Activated CD4-positive, alpha-beta T cell treated with anti-CD3 and anti-CD28 coated beads, Interleukin-2, amount 10 ng/mL, durations not matched to agents 24 days and 14 days (primary cell): Measurements from ENCODE around the gene SAP25. TPM values are rescaled to one million over a fixed set of nuclear protein-coding genes. Genes with fewer than 3 reads are reported as not detected.
A peak's percentile ranks its signal among the peaks of the same experiment; 100 is the strongest.
"Not testable (repeated sequence)": the region's sequence is repeated elsewhere in the genome, so short reads cannot be mapped to it uniquely, and the experiment has no call there.

Experiments
- DNase-seq: peaks from one replicate; pipeline ENCODE4 v3.0.0; 2022
- H3K27ac Mint-ChIP-seq: one replicate; pipeline ENCODE4 v1.8.0; 2022; ENCODE audit warnings: mild to moderate bottlenecking, mixed read lengths
- H3K27me3 Mint-ChIP-seq: one replicate; pipeline ENCODE4 v1.8.0; 2022; ENCODE audit warnings: mixed read lengths
- H3K36me3 Mint-ChIP-seq: one replicate; pipeline ENCODE4 v1.8.0; 2022; ENCODE audit warnings: low read depth, mild to moderate bottlenecking, mixed read lengths
- H3K4me1 Mint-ChIP-seq: one replicate; pipeline ENCODE4 v1.8.0; 2021; ENCODE audit warnings: mixed read lengths
- H3K4me3 Mint-ChIP-seq: one replicate; pipeline ENCODE4 v1.8.0; 2022; ENCODE audit warnings: mild to moderate bottlenecking, moderate library complexity, mixed read lengths
- H3K9me3 Mint-ChIP-seq: one replicate; pipeline ENCODE4 v1.8.0; 2021; ENCODE audit warnings: mixed read lengths
- intact Hi-C: fragments of 100-400 bp; cut with micrococcal nuclease; formaldehyde crosslinking; loops from one replicate; pipeline ENCODE4 v1.15.1; 2023
- total RNA-seq: library from RNA; stranded (reverse); gene quantifications from 2 replicates; pipeline ENCODE4 v1.2.3, GENCODE V29; 2022

SAP25 gene
- total RNA-seq, 1 donor from 2014 or later = 11.3 TPM

DNA sequence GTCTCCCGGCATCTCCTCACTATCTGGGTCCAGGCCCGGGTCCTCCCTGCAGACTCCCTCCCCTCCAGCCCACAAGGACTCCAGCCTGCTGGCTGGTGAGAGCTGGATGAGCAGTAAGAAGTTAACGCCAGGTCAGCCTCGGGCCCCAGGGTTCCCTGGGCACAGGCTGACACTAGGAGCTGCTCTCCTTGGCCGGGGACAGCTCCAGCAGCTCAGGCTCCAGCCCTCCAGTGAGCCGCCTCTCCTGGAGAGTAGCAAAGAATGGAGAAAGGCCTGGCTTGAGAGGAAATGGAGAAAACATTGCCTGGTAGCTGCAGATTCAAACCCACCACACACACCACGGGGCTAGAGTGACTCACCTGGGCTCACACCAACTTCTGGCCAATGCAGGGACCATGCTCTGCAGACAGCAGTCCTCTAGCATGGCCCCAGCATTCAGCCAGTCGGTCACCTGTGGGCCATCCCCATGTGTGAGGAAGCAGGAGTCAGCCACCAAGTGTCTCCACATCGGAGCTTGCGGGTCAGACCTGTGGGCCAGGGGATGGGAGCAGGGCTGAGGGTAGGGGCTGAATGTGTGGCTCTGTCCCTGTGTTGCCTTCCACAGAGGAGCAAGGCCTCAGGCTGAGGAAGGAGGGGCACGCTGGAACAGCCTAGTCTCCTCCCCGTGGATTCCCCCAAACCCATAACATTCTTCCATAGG lies 6.5 kb downstream of the SAP25 start:
- H3K9me3 Mint-ChIP-seq = no peaks in the 10 kb centered on the region
- no peak for DNase-seq
- peaks cover 3% of the 10 kb centered on the region for H3K27me3 Mint-ChIP-seq
- H3K4me1 Mint-ChIP-seq = peaks cover 24% of the 10 kb centered on the region
- peak overlapping the region; percentile 12 for H3K27ac Mint-ChIP-seq
- peaks cover 22% of the 10 kb centered on the region for H3K36me3 Mint-ChIP-seq
- intact Hi-C loops = no loop called here
- H3K4me3 Mint-ChIP-seq = no peak overlapping the region

DNA sequence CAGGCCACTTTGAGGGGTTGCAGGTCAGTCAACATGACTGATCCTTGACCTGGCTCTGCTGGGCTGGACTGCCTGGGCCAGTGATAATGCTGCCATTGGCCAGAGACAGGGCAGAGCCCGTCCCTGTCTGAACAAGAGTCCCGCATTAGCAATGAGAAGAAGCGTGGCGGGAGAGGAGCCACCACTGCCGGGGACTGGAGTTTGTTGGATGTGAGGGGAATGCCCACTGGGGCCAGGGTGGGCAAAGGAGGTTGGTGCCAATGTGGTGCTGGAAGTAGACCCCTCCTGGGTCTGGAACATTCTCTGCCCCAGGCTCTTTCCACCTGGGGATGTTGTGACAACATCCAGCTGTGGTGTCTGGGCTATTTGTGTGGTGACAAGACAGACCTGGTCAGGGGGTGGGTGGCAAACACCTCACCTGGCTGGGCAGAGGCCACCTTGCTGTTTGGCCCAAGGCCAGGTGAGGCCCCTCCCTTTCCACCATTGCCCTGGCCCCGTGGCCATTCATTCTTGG lies 7.6 kb downstream of the SAP25 start:
- Mint-ChIP-seq H3K27me3 (peaks cover 3% of the 10 kb centered on the region), H3K4me1 (peaks cover 22% of the 10 kb centered on the region), H3K36me3 (peaks cover 22% of the 10 kb centered on the region), H3K9me3 (no peaks in the 10 kb centered on the region), H3K4me3 (no peak overlapping the region), H3K27ac (no peak overlapping the region)
- intact Hi-C loops = no loop called here
- DNase-seq = no peak

DNA sequence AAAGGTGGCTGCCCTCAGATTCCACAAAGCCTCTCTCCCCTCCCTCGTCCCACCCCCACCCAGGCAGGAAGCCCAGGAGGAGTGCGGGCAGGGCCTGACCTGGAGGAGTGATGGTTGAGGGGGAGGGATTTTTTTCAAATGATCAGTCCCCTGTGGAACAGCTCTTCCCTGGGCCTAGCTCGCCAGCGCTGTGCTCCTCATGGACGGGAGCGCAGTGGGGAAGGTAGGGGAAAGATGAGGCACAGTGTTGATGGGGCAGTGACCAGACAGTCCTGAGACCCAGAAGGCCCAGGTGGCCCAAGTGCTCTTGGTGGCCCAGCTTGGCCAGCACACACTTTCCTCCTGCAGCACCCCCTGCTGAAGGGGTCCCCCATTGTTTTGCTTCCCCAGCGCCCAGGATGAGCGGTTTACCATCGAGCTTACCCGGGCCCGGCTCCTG lies 8.5 kb downstream of the SAP25 start:
- no peaks in the 10 kb centered on the region for H3K9me3 Mint-ChIP-seq
- peaks cover 23% of the 10 kb centered on the region for H3K36me3 Mint-ChIP-seq
- intact Hi-C loops = no loop called here
- DNase-seq = no peak
- H3K4me1 Mint-ChIP-seq = peaks cover 22% of the 10 kb centered on the region
- peaks cover 3% of the 10 kb centered on the region for H3K27me3 Mint-ChIP-seq
- no peak overlapping the region for H3K4me3 Mint-ChIP-seq
- no peak overlapping the region for H3K27ac Mint-ChIP-seq

DNA sequence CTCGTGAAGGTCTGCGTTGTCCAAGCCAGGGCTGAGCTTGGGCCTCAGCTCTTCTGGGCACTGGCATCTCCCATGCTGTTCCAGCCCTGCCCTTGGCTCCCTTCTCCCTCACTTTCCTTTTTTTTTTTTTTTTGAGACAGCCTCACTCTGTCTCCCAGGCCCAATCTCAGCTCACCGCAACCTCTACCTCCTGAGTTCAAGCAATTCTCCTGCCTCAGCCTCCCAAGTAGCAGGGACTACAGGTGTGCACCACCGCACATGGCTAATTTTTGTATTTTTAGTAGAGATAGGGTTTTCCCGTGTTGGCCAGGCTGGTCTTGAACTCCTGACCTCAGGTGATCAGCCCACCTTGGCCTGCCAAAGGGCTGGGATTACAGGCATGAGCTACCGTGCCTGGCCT lies 9.3 kb downstream of the SAP25 start:
- H3K4me1 Mint-ChIP-seq = peaks cover 24% of the 10 kb centered on the region
- H3K4me3 Mint-ChIP-seq, H3K27ac Mint-ChIP-seq, DNase-seq, H3K9me3 Mint-ChIP-seq, H3K27me3 Mint-ChIP-seq: not testable (repeated sequence)
- intact Hi-C loops = loop anchor here (1.0 kb wide), 2 partner anchors 126 to 161 kb away; no protein-coding TSS in a partner anchor
- peaks cover 25% of the 10 kb centered on the region for H3K36me3 Mint-ChIP-seq

DNA sequence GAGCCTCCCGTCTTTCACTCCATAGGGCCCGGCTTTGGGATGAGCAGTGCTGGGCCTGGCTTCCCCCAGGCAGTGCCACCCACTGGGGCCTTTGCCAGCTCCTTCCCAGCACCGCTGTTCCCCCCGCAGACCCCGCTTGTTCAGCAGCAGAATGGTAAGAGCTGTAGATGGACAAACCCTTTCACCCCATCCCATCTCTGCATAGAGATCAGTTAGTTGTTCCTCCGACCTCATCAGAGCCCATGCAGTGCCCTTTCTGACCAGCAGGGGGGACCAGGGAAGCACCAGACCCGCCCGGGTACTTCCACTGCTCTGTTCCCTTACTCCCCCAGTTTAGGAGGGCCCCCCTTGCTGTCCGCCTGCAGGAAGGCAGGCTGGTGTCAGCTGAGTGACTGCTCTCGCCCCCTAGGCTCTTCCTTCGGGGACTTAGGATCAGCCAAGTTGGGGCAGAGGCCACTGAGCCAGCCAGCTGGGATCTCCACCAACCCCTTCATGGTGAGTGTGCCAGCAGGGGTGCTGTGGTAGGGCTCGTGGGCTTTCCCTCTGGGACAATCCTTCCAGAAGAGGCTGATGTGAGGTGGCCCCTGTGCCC lies 9.8 kb downstream of the SAP25 start:
- DNase-seq = peak; percentile 95
- Mint-ChIP-seq H3K27ac (peak overlapping the region; percentile 3), H3K4me1 (peaks cover 23% of the 10 kb centered on the region), H3K9me3 (no peaks in the 10 kb centered on the region), H3K4me3 (no peak overlapping the region), H3K27me3 (no peaks in the 10 kb centered on the region), H3K36me3 (peaks cover 29% of the 10 kb centered on the region)
- intact Hi-C loops = loop anchor here (1.0 kb wide), 2 partner anchors 126 to 161 kb away; no protein-coding TSS in a partner anchor

DNA sequence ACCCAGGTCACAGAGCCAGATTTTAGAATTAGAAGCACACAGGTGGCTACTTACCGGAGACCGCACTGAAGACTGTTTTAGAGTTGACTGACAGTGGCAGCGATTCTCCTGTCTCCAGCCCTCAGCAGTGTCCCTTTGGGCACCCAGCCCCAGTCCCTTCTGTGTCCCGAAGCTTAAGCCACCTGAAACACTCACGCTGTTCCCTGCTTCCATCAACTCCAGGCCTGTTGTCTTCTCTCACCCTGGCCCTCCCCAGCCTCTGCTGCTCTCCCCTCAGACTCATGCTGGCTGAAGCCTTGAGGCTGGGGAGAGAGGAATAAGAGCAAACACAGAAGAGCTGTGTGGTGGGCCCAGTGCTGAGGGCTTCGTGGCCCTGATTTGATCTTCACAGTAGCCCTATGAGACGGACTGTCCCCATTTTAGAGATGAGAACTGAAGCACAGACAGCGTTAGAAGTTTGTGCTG lies 10.6 kb downstream of the SAP25 start:
- no peaks in the 10 kb centered on the region for H3K9me3 Mint-ChIP-seq
- H3K4me3 Mint-ChIP-seq = no peak overlapping the region
- intact Hi-C loops = no loop called here
- peaks cover 29% of the 10 kb centered on the region for H3K36me3 Mint-ChIP-seq
- no peak overlapping the region for H3K27ac Mint-ChIP-seq
- DNase-seq = no peak
- H3K4me1 Mint-ChIP-seq = peaks cover 19% of the 10 kb centered on the region
- no peaks in the 10 kb centered on the region for H3K27me3 Mint-ChIP-seq

DNA sequence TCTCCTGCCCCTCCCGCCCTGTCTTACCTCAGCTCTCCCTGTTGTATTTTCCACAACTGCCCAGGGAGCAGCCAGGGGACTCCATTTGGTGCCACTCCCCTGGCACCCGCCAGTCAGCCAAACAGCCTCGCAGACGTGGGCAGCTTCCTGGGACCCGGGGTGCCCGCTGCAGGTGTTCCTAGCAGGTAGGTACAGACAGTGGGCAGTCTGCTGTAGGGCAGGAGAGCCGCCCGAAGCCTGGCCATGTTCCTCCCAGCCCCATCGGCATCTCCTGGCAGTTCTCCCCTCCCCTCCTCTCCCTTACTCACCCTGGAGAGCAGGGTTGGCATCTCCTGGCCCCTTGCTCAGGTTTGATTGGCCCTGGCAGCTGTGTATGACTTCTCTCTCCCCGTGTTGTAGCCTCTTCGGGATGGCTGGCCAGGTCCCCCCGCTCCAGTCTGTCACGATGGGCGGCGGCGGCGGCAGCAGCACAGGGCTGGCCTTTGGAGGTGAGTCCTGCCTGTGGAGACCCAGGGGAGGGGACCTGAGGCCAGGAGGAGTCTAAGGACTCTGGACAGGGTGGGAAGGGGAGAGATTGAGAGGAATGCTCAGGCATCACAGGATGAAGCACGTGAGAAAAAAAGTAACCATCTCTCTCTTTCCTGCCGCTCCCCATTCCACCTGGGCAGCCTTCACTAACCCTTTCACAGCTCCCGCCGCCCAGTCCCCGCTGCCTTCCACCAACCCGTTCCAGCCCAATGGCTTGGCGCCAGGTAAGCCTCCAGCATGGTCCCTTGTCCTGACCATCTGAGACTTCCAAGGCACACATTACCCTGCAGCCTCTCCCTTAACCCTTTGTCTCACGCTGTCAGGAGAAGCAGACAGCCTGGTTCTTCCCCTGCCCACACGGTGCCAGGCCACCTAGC lies 11.3 kb downstream of the SAP25 start:
- H3K4me3 Mint-ChIP-seq = no peak overlapping the region
- H3K36me3 Mint-ChIP-seq = peaks cover 29% of the 10 kb centered on the region
- H3K4me1 Mint-ChIP-seq = peaks cover 13% of the 10 kb centered on the region
- H3K27ac Mint-ChIP-seq = no peak overlapping the region
- no peaks in the 10 kb centered on the region for H3K9me3 Mint-ChIP-seq
- H3K27me3 Mint-ChIP-seq = no peaks in the 10 kb centered on the region
- DNase-seq = no peak
- intact Hi-C loops = no loop called here

DNA sequence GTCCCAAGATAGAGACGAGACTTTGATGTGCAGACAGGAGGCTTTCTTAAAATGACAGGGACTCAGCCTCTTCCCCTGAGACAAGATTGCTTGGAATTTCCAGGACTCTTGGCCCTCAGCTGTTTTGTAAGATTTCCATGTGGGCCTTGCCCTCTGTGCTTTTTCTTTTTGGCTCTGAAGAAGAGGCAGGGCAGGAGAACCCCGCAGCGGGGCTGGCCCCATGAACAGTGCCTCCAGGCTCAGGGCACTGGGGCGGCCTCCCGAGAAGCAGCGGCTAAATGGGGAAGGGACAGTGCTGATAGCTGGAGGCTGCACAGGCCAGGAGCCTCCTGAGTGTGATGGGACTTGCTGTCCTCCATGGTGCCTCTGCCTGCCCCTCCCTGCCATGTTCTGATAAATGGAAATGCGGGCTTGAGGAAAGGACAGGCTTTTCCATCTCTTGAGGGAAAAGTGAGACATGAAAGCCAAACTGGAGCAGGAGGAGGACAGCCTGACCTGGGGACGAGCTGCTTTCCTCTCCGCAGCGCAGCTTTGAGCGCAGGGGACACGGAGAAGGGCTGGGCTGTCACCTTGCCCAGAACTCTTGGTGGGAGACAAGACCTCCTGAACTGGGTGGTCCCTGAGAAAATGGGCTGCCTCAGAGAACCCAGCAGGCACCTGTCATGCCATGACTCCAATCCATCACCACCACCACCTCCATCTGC lies 12.1 kb downstream of the SAP25 start:
- intact Hi-C loops = no loop called here
- H3K27me3 Mint-ChIP-seq = no peaks in the 10 kb centered on the region
- H3K4me3 Mint-ChIP-seq = no peak overlapping the region
- no peak overlapping the region for H3K27ac Mint-ChIP-seq
- H3K36me3 Mint-ChIP-seq = peaks cover 35% of the 10 kb centered on the region
- no peak for DNase-seq
- H3K4me1 Mint-ChIP-seq = peaks cover 13% of the 10 kb centered on the region
- H3K9me3 Mint-ChIP-seq = no peaks in the 10 kb centered on the region

DNA sequence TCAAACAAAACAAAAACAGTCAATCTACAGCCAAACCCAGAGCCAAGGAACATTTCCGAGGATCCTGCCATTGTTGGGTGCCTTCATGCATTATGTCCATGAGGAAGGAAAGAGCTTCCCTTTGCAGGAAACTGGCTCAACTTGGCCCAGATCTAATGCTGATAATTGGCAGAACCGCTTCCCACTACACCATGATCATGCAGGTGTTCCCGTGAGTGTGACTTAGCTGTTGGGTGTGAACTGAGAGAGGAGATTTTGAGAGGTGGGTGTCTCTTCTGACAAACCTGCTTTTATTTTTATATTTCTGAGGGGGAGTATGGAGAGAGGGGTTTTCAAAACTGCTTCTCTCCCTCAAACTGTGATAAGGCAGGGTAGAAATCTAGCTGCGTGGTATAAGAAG lies 14.6 kb downstream of the SAP25 start:
- H3K9me3 Mint-ChIP-seq = no peaks in the 10 kb centered on the region
- H3K27me3 Mint-ChIP-seq = no peaks in the 10 kb centered on the region
- intact Hi-C loops = loop anchor here (1.0 to 2.0 kb wide), 3 partner anchors 9 to 90 kb away; no protein-coding TSS in a partner anchor
- H3K4me3 Mint-ChIP-seq = no peak overlapping the region
- H3K27ac Mint-ChIP-seq = no peak overlapping the region
- peaks cover 21% of the 10 kb centered on the region for H3K4me1 Mint-ChIP-seq
- peaks cover 48% of the 10 kb centered on the region for H3K36me3 Mint-ChIP-seq
- DNase-seq = no peak

DNA sequence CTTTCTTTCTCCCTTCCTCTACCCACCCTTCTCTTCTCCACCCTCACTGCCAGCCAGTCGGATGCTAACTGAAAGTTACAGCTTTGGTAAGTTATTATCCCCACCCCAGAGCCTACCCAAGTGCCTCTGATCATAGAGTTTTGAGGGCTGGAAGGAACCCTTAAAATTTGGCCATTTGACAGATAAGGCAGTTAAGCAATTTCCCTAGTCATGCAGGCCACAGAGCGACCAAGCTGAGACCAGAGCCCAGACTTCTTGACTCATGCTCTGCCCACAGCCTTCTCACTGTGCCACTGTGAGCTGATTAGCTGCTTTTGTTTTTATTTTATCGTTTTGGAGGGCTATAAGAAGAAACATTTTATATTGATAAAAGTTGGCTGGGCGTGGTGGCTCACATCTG lies 17.2 kb downstream of the SAP25 start:
- intact Hi-C loops = no loop called here
- Mint-ChIP-seq H3K27me3 (no peaks in the 10 kb centered on the region), H3K4me1 (peaks cover 21% of the 10 kb centered on the region), H3K9me3 (no peaks in the 10 kb centered on the region), H3K27ac (peak overlapping the region; percentile 58), H3K36me3 (peaks cover 51% of the 10 kb centered on the region), H3K4me3 (no peak overlapping the region)
- no peak for DNase-seq

DNA sequence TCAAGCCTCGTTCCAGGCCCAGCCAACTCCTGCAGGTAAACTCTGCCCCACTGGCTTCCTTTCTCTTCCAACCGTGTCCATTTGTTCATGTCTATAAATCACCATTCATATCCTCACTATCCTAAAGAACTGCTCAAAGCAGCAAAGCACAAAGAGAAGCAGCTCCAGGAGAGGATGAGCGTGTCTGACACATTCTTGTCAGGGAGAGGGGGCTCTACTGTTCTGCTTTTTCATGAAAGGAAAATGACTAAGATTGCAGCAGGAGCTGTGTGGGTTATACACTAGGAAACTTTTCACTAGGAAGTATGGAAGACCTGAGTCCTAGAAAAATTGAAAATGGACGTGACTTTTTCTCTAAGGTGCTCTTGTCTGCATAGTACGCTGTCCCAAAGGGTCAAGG lies 18.0 kb downstream of the SAP25 start:
- H3K36me3 Mint-ChIP-seq = peaks cover 51% of the 10 kb centered on the region

DNA sequence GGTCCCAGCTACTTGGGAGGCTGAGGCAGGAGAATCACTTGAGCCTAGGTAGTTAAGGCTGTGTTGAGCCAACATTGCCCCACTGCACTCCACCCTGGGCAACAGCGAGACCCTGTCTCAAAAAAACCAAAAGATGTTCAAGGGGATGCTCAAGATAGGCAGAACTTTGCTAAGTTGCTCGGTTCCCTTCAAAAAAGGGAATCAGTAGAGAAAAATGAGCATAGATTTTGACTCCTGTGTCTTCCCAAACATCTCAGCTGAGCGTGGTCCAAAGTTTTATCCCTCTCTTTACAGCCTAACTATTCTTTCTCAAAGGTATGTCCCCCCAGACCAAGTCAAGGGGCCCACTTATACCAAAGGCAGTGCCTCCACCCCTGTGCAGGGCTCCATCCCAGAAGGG lies 20.7 kb downstream of the SAP25 start:
- H3K27me3 Mint-ChIP-seq = no peaks in the 10 kb centered on the region
- H3K4me1 Mint-ChIP-seq = peaks cover 28% of the 10 kb centered on the region
- H3K27ac Mint-ChIP-seq = no peak overlapping the region
- DNase-seq = no peak
- intact Hi-C loops = no loop called here
- H3K9me3 Mint-ChIP-seq = no peaks in the 10 kb centered on the region
- peaks cover 65% of the 10 kb centered on the region for H3K36me3 Mint-ChIP-seq
- H3K4me3 Mint-ChIP-seq = no peak overlapping the region

More for the DNA sequence above, 18.0 kb downstream of the SAP25 start:
- H3K9me3 Mint-ChIP-seq = no peaks in the 10 kb centered on the region
- H3K27ac Mint-ChIP-seq = peak overlapping the region; percentile 23
- H3K4me3 Mint-ChIP-seq = no peak overlapping the region
- no peak for DNase-seq
- H3K4me1 Mint-ChIP-seq = peaks cover 21% of the 10 kb centered on the region
- no peaks in the 10 kb centered on the region for H3K27me3 Mint-ChIP-seq
- intact Hi-C loops = no loop called here

DNA sequence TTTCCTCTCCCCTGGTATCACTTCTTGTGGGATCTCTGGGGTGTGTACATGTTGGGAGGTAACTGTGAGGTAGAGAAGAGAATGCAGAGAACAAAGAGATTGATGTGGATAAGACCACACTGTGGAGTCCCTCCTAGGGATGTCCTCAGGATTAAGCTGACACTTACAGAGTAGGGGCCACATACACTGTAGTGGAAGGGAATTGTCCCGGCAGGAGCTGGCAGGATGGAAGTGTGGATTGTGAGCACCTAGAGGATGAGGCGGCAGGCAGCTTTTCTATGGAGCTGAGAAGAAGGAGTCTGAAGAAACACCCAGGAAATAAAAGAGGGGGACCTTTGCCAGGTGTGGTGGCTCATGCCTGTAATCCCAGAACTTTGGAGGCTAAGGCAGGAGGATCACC lies 21.2 kb downstream of the SAP25 start:
- Mint-ChIP-seq H3K27ac (peak overlapping the region; percentile 65), H3K4me3 (peak overlapping the region; percentile 29), H3K36me3 (peaks cover 68% of the 10 kb centered on the region), H3K9me3 (no peaks in the 10 kb centered on the region), H3K27me3 (no peaks in the 10 kb centered on the region), H3K4me1 (peaks cover 33% of the 10 kb centered on the region)
- intact Hi-C loops = no loop called here
- no peak for DNase-seq
